HG03066 (cell line): ENCODE results near the gene PCDHB2.
"Not testable (repeated sequence)": the region's sequence is repeated elsewhere in the genome, so short reads cannot be mapped to it uniquely, and the experiment has no call there.

ENCODE experiments used
- ATAC-seq: cut with Tn5 transposase; IDR thresholded peaks from one replicate; pipeline ENCODE4 v1.9.1; 2021; ENCODE audit warnings: low read depth; ENCODE audit not compliant: unreplicated experiment

The PCDHB2 gene

GRCh38 chr5:141135030-141135717 lies 40.8 kb downstream of the PCDHB2 start, which contains the start of gene PCDHB5:
PCDHB5 (plus strand) TSS chr5:141135206; CDS start chr5:141135435, 229 bp downstream.
- ATAC-seq, result no peak

- ATAC-seq, result no peak
Observed at GRCh38 chr5:141135718-141136266, 41.4 kb downstream of the PCDHB2 start.

GRCh38 chr5:141137346-141137745 lies 42.9 kb downstream of the PCDHB2 start:
- ATAC-seq, result not testable (repeated sequence)
